Gastroesophageal sphincter (tissue), 4 donors: ENCODE measurements around the gene NEK6. TPM values are rescaled to one million over a fixed set of nuclear protein-coding genes. Genes with fewer than 3 reads are reported as not detected.

Experiments
- ATAC-seq: fragments of 150-250 bp; one replicate; pipeline ENCODE4 v1.9.1; 2016; ENCODE audit warnings: mild to moderate bottlenecking, moderate library complexity
- H3K27ac ChIP-seq, 4 donors: fragments of 200-600 bp; sonication (generic) in 3 of 4; 1 replicate in 3 of 4; 2 replicates in 1 of 4; pipeline ENCODE4 v1.5.1; 2016 to 2019
- H3K27me3 ChIP-seq: fragments of 200-600 bp; sonication (generic); one replicate; pipeline ENCODE4 v1.5.1; 2019
- H3K36me3 ChIP-seq, 2 donors: fragments of 200-600 bp; sonication (generic); one replicate each; pipeline ENCODE4 v1.5.1; 2019; ENCODE audit warnings: control low read depth in 1 of 2
- H3K4me1 ChIP-seq, 3 donors: fragments of 200-600 bp; sonication (generic); 1 replicate in 2 of 3; 2 replicates in 1 of 3; pipeline ENCODE4 v1.5.1; 2016 to 2019; ENCODE audit warnings: control low read depth in 2 of 3
- H3K4me3 ChIP-seq, 2 donors: fragments of 200-600 bp; sonication (generic); one replicate each; pipeline ENCODE4 v1.5.1; 2019; ENCODE audit warnings: mild to moderate bottlenecking in 1 of 2, moderate library complexity in 1 of 2
- H3K9me3 ChIP-seq, 3 donors: fragments of 200-600 bp; sonication (generic); one replicate each; pipeline ENCODE4 v1.5.1; 2017 to 2019; ENCODE audit warnings: control low read depth in 2 of 3
- EP300 ChIP-seq: sonication (generic); formaldehyde crosslinking; IDR thresholded peaks from one replicate; pipeline ENCODE4 v1.6.1; 2017; ENCODE audit warnings: antibody characterized with exemption, mild to moderate bottlenecking
- POLR2A ChIP-seq, 2 donors: fragments of 450-650 bp; IDR thresholded peaks; one replicate each; pipeline ENCODE4 v1.6.1; 2017; ENCODE audit warnings: antibody characterized with exemption in 2 of 2, mild to moderate bottlenecking in 2 of 2, moderate library complexity in 1 of 2
- POLR2AphosphoS5 ChIP-seq: sonication (generic); formaldehyde crosslinking; IDR thresholded peaks from one replicate; pipeline ENCODE4 v1.6.1; 2017; ENCODE audit warnings: antibody characterized with exemption
- WGBS, 2 donors: methylation state at CpG; one replicate each; pipeline ENCODE4 v1.1.5; 2018; ENCODE audit warnings: low coverage in 1 of 2; 5-methylcytosine and 5-hydroxymethylcytosine counted together
- total RNA-seq, 4 donors: library from RNA; depleted of rRNA; stranded (reverse); fragments of >200 nt; gene quantifications; one replicate each; pipeline ENCODE4 v1.1.0, GENCODE V29; 2016
- TF ChIP-seq, protein P1 (sequence below), 4 experiments: fragments of 200-600 bp in 2 of 4; fragments of 450-650 bp in 2 of 4; sonication (generic) in 1 of 4; IDR thresholded peaks; one replicate each; pipeline ENCODE4 v1.5.1; 2017 to 2019; ENCODE audit warnings: antibody characterized with exemption in 4 of 4, mild to moderate bottlenecking in 2 of 4, moderate library complexity in 2 of 4

Gene NEK6
- total RNA-seq, 4 donors from 2014 or later: 13.2 to 31.7 (median 19.3) TPM

DNA sequence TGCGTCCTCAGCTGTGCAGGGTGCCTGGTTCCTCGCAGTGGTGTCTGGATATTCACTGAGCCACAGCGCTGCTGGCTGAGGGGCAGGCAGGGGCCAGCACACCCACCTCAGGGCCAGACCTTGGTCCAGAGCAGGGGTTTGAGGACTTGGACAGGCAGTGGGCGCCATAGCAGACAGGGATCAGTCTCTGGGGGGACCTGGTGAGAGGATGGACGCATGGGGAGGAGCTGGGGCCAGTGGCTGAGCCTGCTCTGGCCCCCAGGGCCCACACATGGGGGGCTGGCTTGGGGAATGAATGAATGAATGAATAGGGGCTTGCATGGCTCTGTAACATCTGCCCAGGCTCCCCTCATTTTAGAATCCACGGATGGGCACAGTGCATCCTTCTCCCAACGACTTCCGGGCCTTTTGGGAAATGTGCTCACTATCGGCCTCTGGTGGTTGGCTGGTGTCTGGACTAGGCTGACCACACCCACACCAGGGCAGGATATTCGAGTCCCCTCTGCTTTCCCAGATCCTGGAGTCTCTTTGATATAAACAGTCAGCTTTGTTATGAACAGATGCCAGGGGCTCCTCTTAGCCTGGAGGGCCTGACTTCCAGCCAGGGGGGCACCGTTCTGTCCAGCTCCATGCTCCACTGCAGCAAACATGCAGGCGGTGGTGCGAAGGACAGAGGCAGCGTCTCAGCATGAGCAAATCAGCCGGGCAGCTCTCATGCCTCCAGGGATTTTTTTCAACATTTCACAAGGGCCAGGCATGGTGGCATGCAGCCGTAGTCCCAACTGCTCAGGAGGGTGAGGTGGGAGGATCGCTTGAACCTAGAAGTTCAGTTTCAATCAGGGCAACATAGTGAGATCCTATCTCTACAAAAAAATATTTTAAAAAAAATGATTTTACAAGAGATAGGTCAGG is 62.6 kb downstream of the NEK6 start:
- Histone ChIP-seq H3K36me3 (peaks cover 0 to 67% of the 10 kb centered on the region in 2 donors), H3K27me3 (no peaks in the 10 kb centered on the region), H3K4me3 (no peak overlapping the region), H3K4me1 (peaks cover 0 to 10% (median 0%) of the 10 kb centered on the region in 3 donors), H3K27ac (peak overlapping the region in 1 of 4 donors; percentile 39), H3K9me3 (no peaks in the 10 kb centered on the region)
- no peak for TF ChIP-seq POLR2A (IDR thresholded peaks at IDR 0.05)
- no peak for TF ChIP-seq POLR2AphosphoS5
- TF ChIP-seq, protein P1, sequence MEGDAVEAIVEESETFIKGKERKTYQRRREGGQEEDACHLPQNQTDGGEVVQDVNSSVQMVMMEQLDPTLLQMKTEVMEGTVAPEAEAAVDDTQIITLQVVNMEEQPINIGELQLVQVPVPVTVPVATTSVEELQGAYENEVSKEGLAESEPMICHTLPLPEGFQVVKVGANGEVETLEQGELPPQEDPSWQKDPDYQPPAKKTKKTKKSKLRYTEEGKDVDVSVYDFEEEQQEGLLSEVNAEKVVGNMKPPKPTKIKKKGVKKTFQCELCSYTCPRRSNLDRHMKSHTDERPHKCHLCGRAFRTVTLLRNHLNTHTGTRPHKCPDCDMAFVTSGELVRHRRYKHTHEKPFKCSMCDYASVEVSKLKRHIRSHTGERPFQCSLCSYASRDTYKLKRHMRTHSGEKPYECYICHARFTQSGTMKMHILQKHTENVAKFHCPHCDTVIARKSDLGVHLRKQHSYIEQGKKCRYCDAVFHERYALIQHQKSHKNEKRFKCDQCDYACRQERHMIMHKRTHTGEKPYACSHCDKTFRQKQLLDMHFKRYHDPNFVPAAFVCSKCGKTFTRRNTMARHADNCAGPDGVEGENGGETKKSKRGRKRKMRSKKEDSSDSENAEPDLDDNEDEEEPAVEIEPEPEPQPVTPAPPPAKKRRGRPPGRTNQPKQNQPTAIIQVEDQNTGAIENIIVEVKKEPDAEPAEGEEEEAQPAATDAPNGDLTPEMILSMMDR (IDR thresholded peaks at IDR 0.05): peak in 3 of 4 experiments; percentile 86 to 90 (median 87)
- TF ChIP-seq EP300: no peak
- WGBS, 2 donors: 41% methylated on average over 10 of the region's 17 CpGs; no CpG with 5 or more reads in 1 of the 2 donors
- peak; percentile 80 for ATAC-seq

- Histone ChIP-seq H3K27me3 (no peaks in the 10 kb centered on the region), H3K36me3 (peaks cover 0 to 67% of the 10 kb centered on the region in 2 donors), H3K4me3 (no peak overlapping the region), H3K27ac (no peak overlapping the region), H3K4me1 (peaks cover 0 to 10% (median 0%) of the 10 kb centered on the region in 3 donors), H3K9me3 (no peaks in the 10 kb centered on the region)
- 88 to 90% methylated on average over 2 to 4 of the region's 12 CpGs for WGBS, 2 donors
- TF ChIP-seq, protein P1 (IDR thresholded peaks at IDR 0.05): no peak
- TF ChIP-seq EP300: no peak
- no peak for TF ChIP-seq POLR2AphosphoS5
- no peak for TF ChIP-seq POLR2A (IDR thresholded peaks at IDR 0.05)
- ATAC-seq: no peak
Observed at GRCh38 chr9:124321416-124321815, 63.7 kb downstream of the NEK6 start.

GRCh38 chr9:124321935-124322334 is 64.2 kb downstream of the NEK6 start:
- no peak for ATAC-seq
- Histone ChIP-seq H3K27me3 (no peaks in the 10 kb centered on the region), H3K27ac (no peak overlapping the region), H3K4me3 (no peak overlapping the region), H3K36me3 (peaks cover 0 to 67% of the 10 kb centered on the region in 2 donors), H3K4me1 (peaks cover 0 to 10% (median 0%) of the 10 kb centered on the region in 3 donors), H3K9me3 (no peaks in the 10 kb centered on the region)
- 73% methylated on average over 2 of the region's 4 CpGs; no CpG with 5 or more reads in 1 of the 2 donors for WGBS, 2 donors
- TF ChIP-seq, protein P1 (IDR thresholded peaks at IDR 0.05): no peak
- no peak for TF ChIP-seq POLR2AphosphoS5
- TF ChIP-seq EP300: no peak
- TF ChIP-seq POLR2A (IDR thresholded peaks at IDR 0.05): no peak

- H3K9me3 ChIP-seq: no peaks in the 10 kb centered on the region
- peaks cover 0 to 67% of the 10 kb centered on the region in 2 donors for H3K36me3 ChIP-seq
- TF ChIP-seq POLR2AphosphoS5: no peak
- TF ChIP-seq POLR2A (IDR thresholded peaks at IDR 0.05): no peak
- no peak for TF ChIP-seq EP300
- TF ChIP-seq, protein P1 (IDR thresholded peaks at IDR 0.05): no peak
- no peak overlapping the region for H3K27ac ChIP-seq
- no peak for ATAC-seq
- H3K4me3 ChIP-seq: no peak overlapping the region
- WGBS, 2 donors: 74 to 89% methylated on average over 3 to 10 of the region's 18 CpGs
- H3K27me3 ChIP-seq: no peaks in the 10 kb centered on the region
- H3K4me1 ChIP-seq: peaks cover 0 to 10% (median 0%) of the 10 kb centered on the region in 3 donors
Observed at GRCh38 chr9:124322618-124323432, 65.1 kb downstream of the NEK6 start.
